ENCODE measurements around the gene ADGRL3.
A peak's percentile ranks its signal among the peaks of the same experiment; 100 is the strongest.
"Not testable (repeated sequence)": the region's sequence is repeated elsewhere in the genome, so short reads cannot be mapped to it uniquely, and the experiment has no call there.

Gene ADGRL3

DNA sequence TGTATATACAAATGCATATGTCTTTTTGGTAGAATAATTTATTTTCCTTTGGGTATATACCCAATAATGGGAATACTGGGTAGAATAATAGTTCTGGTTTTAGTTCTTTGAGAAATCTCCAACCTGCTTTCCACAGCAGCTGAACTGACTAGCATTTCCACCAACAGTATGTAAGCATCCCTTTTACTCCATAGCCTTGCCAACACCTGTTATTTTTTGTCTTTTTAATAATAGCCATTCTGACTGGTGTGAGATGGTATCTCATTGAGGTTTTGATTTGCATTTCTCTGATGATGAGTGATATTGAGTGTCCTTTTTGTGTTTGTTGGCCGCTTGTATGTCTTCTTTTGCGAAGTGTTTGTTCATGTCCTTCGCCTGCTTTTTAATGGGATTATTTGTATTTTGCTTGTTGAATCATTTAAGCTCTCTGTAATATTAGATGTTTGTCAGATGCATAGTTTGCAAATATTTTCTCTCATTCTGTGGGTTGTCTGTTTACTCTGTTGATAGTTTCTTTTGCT is 309.7 kb downstream of the ADGRL3 start:
- DNase-seq, result not testable (repeated sequence)

- DNase-seq, result no peak
Observed at GRCh38 chr4:61511716-61512488, 311.8 kb downstream of the ADGRL3 start.

GRCh38 chr4:61514991-61515390 is 314.9 kb downstream of the ADGRL3 start:
- DNase-seq, result no peak

DNA sequence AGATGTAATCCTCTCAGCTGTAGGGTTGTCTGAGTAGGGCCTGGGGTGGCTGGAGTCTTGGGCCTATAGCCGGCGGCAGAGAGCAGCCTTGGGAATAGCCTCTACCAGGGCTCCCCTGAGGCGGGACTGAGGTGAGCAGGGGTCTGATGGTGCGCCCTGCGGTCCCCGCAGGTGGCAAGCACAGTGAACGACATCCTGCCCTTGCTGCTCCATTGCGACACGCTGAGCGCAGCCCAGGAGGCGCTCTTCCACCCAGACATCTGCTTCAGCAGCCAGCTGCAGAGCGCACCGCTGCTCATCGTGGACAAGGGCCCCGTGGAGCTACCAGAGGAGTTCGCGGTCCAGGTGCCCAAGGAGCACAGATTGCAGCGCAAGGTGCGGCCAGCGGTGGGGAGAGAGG is 317.0 kb downstream of the ADGRL3 start:
- peak; percentile 93 for DNase-seq

- no peak for DNase-seq
Observed at GRCh38 chr4:61520166-61520565, 320.0 kb downstream of the ADGRL3 start.

- no peak for DNase-seq
Observed at GRCh38 chr4:61520681-61521160, 320.6 kb downstream of the ADGRL3 start.

- no peak for DNase-seq
Observed at GRCh38 chr4:61521451-61521850, 321.3 kb downstream of the ADGRL3 start.

- DNase-seq, result no peak
Observed at GRCh38 chr4:61522312-61522711, 322.2 kb downstream of the ADGRL3 start.

- DNase-seq, result no peak
Observed at GRCh38 chr4:61527888-61528287, 327.8 kb downstream of the ADGRL3 start.

DNA sequence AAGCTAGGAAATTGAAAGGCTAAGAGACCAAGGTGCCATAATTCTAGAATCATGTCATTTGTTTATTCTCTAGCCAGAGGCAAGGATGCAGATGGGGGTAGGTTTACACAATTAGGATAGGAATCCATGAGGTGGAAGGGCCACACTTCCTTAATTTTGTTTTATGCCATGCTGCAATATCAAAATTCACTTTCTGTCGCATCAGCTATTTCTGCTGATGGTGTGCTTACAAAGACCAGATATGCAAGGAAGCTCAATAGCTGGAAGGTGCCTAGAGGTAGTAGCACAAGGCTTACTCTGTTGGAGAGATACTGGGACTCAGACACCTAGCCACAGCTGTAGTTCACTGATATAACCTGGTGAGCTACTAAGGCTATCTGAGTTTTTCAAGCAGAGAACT is 328.5 kb downstream of the ADGRL3 start:
- DNase-seq, result no peak

GRCh38 chr4:61531188-61531587 is 331.1 kb downstream of the ADGRL3 start:
- no peak for DNase-seq

GRCh38 chr4:61532336-61533000 is 332.3 kb downstream of the ADGRL3 start:
- peak; percentile 81 for DNase-seq

DNA sequence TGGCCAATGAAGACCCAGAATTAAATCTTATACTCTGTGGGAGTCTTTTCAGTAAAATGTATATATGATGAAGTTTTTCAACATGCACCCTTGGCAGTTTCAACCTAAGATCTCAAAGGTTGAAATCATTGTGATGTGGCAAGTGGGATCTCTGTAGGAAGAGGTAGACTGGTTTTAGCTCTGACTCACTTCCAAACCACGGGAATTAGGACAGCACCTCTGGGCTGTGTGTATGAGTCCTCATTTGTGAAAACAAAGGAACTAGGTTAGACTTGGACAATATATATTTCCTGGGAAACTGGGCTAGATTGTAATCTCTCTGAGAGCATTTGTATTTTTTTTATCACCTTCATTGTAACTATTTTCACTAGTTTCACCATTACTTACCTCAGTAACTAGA is 333.0 kb downstream of the ADGRL3 start:
- peak; percentile 62 for DNase-seq

GRCh38 chr4:61540944-61541343 is 340.8 kb downstream of the ADGRL3 start:
- DNase-seq, result no peak

DNA sequence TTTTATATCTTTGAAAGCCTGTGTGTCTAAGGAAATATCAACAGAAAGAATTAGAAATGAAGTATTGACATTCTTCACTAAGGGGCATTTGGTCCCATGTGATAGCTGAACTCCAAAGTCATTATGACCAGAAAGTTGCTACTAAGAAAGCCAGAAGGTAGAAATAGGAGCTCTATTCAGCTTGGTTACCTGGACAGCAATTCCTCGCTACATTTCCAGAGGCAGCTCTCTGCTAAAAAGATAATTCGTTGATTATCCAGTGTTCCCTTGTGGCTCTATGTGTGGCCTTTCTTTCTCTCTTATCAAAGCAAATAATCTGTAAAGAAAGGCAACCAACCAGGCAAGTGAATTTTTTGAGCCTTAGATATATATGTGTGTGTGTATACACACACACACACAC is 341.3 kb downstream of the ADGRL3 start:
- DNase-seq, result no peak

DNA sequence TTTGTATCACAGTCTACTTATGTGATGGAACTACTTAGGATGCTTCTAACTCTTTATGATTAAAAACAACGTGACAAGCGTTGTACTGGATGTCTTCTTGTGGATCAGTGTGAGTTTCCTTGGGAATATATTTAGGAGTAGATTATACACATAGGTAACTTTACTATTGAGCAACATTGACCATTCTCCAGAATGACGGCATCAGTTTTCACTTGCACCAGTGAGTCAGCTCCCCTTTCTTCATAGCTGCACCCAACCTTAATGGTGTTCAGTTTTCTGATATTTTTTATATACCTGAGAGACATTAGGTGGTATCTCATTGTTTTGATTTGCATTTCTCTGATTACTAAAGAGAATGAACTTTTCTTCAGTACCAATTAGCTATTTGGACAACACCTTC is 343.9 kb downstream of the ADGRL3 start:
- DNase-seq, result no peak

DNA sequence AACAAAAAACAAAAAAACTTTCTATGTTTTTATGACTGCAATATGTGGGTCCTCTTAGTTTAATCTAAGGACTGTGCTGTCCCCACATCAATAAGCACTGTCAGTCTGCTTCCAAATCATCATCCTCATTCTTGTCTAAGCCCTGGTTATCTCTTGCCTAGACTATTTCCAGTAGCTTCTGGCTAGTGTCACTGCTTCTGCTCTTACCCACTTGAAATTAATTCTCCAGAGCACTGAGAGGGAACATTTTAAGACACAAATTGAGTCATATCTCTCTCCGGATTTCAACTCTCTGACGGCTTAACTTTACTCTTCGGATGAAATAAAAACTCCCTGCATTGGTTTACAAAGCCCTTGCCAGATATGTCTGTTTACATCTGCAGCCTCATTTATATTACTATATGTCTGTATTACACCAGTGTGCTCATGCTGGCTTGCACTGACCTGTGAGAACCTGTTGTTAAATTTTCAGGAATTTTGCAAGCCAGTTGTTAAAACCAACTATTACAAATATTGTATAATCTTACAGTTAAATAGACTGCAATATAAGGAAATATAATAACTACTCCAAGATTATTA is 345.9 kb downstream of the ADGRL3 start:
- no peak for DNase-seq

DNA sequence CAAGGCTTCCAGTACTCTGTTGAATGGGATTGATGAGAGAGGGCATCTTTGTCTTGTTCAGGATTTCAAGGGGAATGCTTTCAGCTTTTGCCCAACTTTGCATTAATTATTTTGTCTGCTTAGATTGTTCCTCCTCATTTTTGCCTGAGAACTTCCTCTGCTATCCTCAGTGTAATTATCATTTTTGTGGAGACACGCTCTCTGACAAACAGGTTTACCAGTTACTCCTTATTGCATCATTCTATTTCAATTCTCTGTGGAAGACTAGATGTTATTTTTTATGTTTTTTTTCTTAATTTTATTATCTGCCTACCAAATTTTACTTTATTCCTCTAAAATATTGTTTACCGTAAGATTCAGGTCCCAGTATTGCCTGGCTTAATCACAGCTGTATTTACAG is 349.2 kb downstream of the ADGRL3 start:
- DNase-seq, result no peak

DNA sequence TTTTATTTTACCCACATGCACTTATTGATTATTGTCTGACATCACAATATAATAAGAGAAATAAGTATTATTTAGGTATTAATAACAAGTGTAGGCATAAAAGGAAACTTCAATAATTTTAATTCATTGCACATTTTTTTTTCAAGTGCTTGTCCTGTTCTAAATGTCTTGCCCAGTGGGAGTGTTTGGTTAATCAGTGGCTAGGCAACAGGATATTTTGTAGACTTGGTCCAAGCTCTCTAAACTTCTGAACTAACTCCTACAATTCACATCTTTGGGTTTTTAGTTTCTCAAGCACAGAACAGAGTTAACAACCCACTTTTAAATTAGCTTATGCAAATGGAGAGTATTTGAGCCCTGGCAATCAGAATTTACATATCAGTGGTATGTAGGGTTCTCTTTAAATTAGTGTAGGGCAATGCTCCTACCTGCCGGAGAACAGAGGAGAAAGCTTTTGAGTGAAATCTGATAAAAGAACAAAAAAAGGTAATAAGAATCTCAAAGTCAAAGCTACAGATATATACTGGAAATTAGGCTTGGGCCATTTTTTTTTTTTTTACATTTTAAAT is 353.5 kb downstream of the ADGRL3 start:
- no peak for DNase-seq

GRCh38 chr4:61555789-61556188 is 355.7 kb downstream of the ADGRL3 start:
- peak; percentile 85 for DNase-seq

- DNase-seq, result no peak
Observed at GRCh38 chr4:61556277-61556676, 356.2 kb downstream of the ADGRL3 start.

DNA sequence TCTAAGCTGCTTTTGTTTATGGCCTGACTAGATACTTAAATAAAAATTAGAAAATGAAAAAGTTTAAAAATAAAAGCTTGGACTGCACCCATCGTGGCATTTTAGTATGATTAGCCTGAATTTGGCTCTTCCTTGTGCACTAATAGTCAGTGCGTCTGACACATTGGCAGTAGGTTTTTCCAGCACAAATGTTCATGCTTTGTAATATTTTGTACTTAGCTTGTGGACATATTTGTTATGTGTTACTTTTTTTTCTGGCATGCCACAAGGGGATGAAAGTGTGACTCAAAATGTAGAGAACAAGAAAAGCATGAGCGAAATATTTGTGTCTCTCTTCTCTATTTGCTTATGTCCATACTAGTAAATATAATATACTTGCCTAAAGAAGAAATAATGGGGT is 359.3 kb downstream of the ADGRL3 start:
- no peak for DNase-seq

DNA sequence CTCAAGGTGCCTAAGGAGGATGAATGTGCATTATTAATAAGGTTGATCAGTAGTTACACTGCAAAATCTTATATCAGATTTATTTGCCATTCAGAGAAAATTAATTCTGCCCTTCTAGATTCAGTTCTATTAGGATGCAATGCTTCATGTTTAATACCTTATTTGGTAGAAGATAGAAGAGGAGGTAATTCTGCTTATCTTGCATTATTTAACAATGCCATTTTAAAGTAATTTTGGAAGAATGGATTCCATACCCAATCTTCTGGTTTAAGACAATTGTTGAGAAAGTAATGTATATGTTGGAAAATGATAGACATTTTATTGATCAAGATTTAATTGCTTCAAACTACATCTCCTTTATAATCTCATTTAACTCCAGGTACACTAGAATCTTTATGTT is 360.9 kb downstream of the ADGRL3 start:
- DNase-seq, result no peak

Data from islet precursor cell (in vitro differentiated cells).